Measurements from ENCODE around the gene PPM1D.
"Not testable (repeated sequence)": the region's sequence is repeated elsewhere in the genome, so short reads cannot be mapped to it uniquely, and the experiment has no call there.

PPM1D gene

DNA sequence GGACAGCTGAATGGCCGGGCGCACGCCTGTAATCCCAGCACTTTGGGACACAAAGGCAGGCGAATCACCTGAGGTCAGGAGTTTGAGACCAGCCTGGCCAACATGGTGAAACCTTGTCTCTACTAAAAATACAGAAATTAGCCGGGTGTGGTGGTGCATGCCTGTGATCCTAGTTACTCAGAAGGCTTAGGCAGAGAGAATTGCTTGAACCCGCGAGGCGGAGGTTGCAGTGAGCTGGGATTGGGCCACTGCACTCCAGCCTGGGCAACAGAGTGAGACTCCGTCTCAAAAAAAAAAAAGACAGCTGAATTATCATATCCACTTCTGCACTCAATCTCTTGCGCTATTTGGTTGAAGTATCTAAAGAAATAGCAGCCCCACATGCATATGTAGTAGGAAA is 3.5 kb downstream of the PPM1D start:
- not testable (repeated sequence) for H3K4me3 ChIP-seq (ENCODE audit: low read depth, low read length); H3K27ac ChIP-seq (ENCODE audit: low read depth, low read length); H3K36me3 ChIP-seq (ENCODE audit: insufficient read depth, low read length); H2AFZ ChIP-seq (ENCODE audit: low read length, unreplicated experiment); H3K27me3 ChIP-seq (ENCODE audit: insufficient read depth, low read length)
- peaks cover 72% of the 10 kb centered on the region for H3K79me2 ChIP-seq (ENCODE audit: control insufficient read depth, insufficient read depth, low read length, unreplicated experiment)
- H3K4me1 ChIP-seq (ENCODE audit: control insufficient read depth, insufficient read depth, low read length, unreplicated experiment) = peaks cover 22% of the 10 kb centered on the region

DNA sequence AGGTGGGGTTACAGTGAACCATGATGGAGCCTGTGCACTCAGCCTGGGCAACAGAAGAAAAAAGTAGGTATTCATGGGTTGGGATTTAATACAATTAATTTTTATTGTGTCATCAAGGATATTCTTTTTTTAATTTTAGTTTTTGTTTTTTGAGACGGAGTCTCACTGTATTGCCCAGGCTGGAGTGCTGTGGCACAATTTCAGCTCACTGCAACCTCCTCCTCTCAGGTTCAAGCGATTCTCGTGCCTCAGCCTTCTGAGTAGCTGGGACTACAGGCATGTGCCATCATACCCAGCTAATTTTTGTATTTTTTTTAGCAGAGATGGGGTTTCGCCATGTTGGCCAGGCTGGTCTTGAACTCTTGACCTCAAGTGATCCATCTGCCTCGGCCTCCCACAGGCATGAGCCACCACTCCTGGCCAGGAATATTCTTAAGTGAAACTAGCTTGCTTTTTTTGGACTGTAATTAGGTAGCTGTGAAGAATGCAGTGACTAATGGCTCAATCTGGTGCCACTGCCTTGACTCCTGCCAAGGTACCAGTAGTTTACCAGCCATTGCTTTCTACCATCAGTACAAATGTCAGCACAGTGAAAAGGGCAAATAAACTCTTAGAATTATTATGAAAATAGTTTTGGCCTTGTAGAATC is 4.8 kb downstream of the PPM1D start:
- H3K4me3 ChIP-seq (ENCODE audit: low read depth, low read length) = no peak overlapping the region
- no peaks in the 10 kb centered on the region for H3K27me3 ChIP-seq (ENCODE audit: insufficient read depth, low read length)
- peaks cover 20% of the 10 kb centered on the region for H3K4me1 ChIP-seq (ENCODE audit: control insufficient read depth, insufficient read depth, low read length, unreplicated experiment)
- H3K27ac ChIP-seq (ENCODE audit: low read depth, low read length) = no peak overlapping the region
- H2AFZ ChIP-seq (ENCODE audit: low read length, unreplicated experiment) = no peak overlapping the region
- H3K36me3 ChIP-seq (ENCODE audit: insufficient read depth, low read length) = no peaks in the 10 kb centered on the region
- H3K79me2 ChIP-seq (ENCODE audit: control insufficient read depth, insufficient read depth, low read length, unreplicated experiment) = peaks cover 82% of the 10 kb centered on the region

DNA sequence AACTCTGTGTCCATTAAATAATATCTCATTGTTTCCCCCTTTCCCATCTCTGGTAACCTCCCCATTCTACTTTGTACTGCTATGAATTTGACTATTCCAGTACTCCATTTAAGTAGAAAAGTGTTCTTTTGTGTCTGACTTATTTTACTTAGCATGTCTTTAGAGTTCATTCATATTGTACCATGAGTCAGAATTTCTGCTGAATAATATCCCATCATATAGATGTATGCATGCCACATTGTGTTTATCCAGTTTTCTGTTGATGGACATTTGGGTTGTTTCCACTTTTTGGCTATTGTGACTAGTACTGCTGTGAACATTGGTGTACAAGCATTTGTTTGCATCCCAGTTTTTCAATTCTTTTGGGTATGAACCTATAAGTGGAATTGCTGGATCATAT is 6.0 kb downstream of the PPM1D start:
- Histone ChIP-seq H2AFZ (ENCODE audit: low read length, unreplicated experiment) (no peak overlapping the region), H3K4me3 (ENCODE audit: low read depth, low read length) (no peak overlapping the region), H3K27me3 (ENCODE audit: insufficient read depth, low read length) (no peaks in the 10 kb centered on the region), H3K36me3 (ENCODE audit: insufficient read depth, low read length) (no peaks in the 10 kb centered on the region), H3K79me2 (ENCODE audit: control insufficient read depth, insufficient read depth, low read length, unreplicated experiment) (peaks cover 85% of the 10 kb centered on the region), H3K27ac (ENCODE audit: low read depth, low read length) (no peak overlapping the region), H3K4me1 (ENCODE audit: control insufficient read depth, insufficient read depth, low read length, unreplicated experiment) (peaks cover 20% of the 10 kb centered on the region)

DNA sequence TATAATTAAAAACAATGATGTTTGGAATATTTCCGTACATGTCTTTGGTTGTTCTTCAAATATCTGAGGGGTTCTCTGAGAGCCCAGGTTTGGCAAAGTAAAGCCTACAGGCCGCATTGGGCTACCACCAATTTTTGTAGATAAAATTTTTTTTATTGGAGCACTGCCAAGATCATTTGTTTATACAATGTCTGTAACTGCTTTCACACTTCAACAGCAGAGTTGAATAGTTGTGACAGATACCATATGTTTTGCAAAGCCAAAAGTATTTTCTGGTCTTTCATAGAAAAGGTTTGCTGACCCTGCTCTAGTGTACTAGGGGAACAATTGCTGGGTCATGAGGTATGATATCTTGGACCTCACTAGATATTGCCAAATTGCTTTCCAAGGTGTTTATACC is 10.5 kb downstream of the PPM1D start:
- H3K4me3 ChIP-seq (ENCODE audit: low read depth, low read length) = no peak overlapping the region
- H3K27ac ChIP-seq (ENCODE audit: low read depth, low read length) = no peak overlapping the region
- H3K79me2 ChIP-seq (ENCODE audit: control insufficient read depth, insufficient read depth, low read length, unreplicated experiment) = peaks cover 67% of the 10 kb centered on the region
- H3K27me3 ChIP-seq (ENCODE audit: insufficient read depth, low read length) = no peaks in the 10 kb centered on the region
- H3K4me1 ChIP-seq (ENCODE audit: control insufficient read depth, insufficient read depth, low read length, unreplicated experiment) = peaks cover 1% of the 10 kb centered on the region
- H2AFZ ChIP-seq (ENCODE audit: low read length, unreplicated experiment) = no peak overlapping the region
- H3K36me3 ChIP-seq (ENCODE audit: insufficient read depth, low read length) = no peaks in the 10 kb centered on the region

DNA sequence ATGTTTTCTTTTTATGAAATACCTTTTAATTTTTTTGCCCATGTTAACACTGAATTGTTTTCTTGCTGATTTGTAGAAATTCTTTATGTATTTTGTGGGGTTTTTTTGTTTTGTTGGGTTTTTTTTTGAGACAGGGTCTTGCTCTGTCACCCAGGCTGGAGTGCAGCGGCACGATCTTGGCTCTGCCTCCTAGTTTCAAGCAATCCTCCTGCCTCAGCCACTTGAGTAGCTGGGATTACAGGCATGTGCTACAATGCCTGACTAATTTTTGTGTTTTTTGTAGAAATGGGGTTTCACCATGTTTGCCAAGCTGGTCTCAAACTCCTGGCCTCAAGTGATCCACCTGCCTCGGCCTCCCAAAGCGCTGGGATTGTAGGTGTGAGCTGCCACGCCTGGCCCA is 11.3 kb downstream of the PPM1D start:
- H2AFZ ChIP-seq (ENCODE audit: low read length, unreplicated experiment); H3K4me3 ChIP-seq (ENCODE audit: low read depth, low read length); H3K27ac ChIP-seq (ENCODE audit: low read depth, low read length); H3K36me3 ChIP-seq (ENCODE audit: insufficient read depth, low read length); H3K27me3 ChIP-seq (ENCODE audit: insufficient read depth, low read length); H3K4me1 ChIP-seq (ENCODE audit: control insufficient read depth, insufficient read depth, low read length, unreplicated experiment): not testable (repeated sequence)
- peaks cover 59% of the 10 kb centered on the region for H3K79me2 ChIP-seq (ENCODE audit: control insufficient read depth, insufficient read depth, low read length, unreplicated experiment)

DNA sequence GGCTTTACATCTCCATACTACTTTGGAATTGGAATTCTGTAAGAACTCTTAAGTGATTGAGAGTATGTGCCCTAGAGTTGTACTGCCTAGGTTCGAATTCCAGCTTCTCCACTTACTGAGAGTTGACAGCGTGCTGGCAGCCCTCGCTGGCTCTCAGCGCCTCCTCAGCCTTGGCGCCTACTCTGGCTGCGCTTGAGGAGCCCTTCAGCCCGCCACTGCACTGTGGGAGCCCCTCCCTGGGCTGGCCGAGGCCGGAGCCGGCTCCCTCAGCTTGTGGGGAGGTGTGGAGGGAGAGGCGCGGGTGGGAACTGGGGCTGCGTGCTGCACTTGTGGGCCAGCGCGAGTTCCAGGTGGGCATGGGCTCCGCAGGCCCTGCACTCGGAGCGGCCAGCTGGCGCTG is 13.3 kb downstream of the PPM1D start:
- H3K79me2 ChIP-seq (ENCODE audit: control insufficient read depth, insufficient read depth, low read length, unreplicated experiment) = peaks cover 50% of the 10 kb centered on the region
- H3K4me1 ChIP-seq (ENCODE audit: control insufficient read depth, insufficient read depth, low read length, unreplicated experiment) = no peaks in the 10 kb centered on the region
- no peak overlapping the region for H3K27ac ChIP-seq (ENCODE audit: low read depth, low read length)
- H2AFZ ChIP-seq (ENCODE audit: low read length, unreplicated experiment) = no peak overlapping the region
- no peaks in the 10 kb centered on the region for H3K36me3 ChIP-seq (ENCODE audit: insufficient read depth, low read length)
- no peaks in the 10 kb centered on the region for H3K27me3 ChIP-seq (ENCODE audit: insufficient read depth, low read length)
- H3K4me3 ChIP-seq (ENCODE audit: low read depth, low read length) = no peak overlapping the region

DNA sequence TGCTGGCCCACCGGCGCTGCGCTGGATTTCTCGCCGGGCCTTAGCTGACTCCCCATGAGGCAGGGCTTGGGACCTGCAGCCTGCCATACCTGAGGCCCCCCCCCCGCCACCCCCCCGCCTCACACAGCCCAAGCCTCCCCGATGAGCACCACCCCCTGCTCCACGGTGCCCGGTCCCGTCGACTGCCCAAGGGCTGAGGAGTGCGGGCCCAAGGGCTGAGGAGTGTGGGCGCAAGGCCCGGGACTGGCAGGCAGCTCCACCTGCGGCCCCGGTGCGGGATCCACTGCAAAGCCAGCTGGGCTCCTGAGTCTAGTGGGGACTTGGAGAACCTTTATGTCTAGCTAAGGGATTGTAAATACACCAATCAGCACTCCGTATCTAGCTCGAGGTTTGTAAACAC is 13.8 kb downstream of the PPM1D start:
- not testable (repeated sequence) for H3K27me3 ChIP-seq (ENCODE audit: insufficient read depth, low read length); H3K27ac ChIP-seq (ENCODE audit: low read depth, low read length); H3K36me3 ChIP-seq (ENCODE audit: insufficient read depth, low read length); H3K4me3 ChIP-seq (ENCODE audit: low read depth, low read length); H2AFZ ChIP-seq (ENCODE audit: low read length, unreplicated experiment); H3K4me1 ChIP-seq (ENCODE audit: control insufficient read depth, insufficient read depth, low read length, unreplicated experiment)
- H3K79me2 ChIP-seq (ENCODE audit: control insufficient read depth, insufficient read depth, low read length, unreplicated experiment) = peaks cover 54% of the 10 kb centered on the region

DNA sequence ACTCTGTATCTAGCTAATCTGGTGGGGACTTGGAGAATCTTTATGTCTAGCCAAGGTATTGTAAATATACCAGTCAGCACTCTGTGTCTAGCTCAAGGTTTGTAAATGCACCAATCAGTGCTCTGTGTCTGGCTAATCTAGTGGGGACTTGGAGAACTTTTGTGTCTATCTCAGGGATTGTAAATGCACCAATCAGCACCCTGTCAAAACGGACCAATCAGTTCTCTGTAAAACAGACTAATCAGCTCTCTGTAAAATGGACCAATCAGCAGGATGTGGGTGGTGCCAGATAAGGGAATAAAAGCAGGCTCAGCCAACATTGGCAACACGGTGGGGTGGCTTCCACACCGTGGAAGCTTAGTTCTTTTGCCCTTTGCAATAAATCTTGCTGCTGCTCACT is 14.3 kb downstream of the PPM1D start:
- H3K79me2 ChIP-seq (ENCODE audit: control insufficient read depth, insufficient read depth, low read length, unreplicated experiment) = peaks cover 53% of the 10 kb centered on the region
- H3K27me3 ChIP-seq (ENCODE audit: insufficient read depth, low read length) = not testable (repeated sequence)

DNA sequence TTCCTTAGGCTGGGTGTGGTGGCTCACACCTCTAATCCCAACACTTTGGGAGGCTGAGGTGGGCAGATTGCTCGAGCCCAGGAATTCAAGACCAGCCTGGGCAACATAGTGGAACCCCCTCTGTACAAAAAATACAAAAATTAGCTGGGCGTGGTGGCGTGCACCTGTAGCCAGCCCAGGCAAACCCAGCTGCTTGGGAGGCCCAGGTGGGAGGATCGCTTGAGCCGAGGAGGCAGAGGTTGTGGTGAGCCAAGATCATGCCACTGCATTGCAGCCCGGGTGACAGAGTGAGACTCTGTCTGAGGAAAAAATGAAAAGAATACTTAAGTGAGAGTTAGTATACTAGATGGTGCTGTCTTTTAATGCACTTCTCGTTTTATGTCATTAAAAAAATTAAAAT is 15.1 kb downstream of the PPM1D start:
- peaks cover 48% of the 10 kb centered on the region for H3K79me2 ChIP-seq (ENCODE audit: control insufficient read depth, insufficient read depth, low read length, unreplicated experiment)
- H3K27me3 ChIP-seq (ENCODE audit: insufficient read depth, low read length) = no peaks in the 10 kb centered on the region
- H2AFZ ChIP-seq (ENCODE audit: low read length, unreplicated experiment) = no peak overlapping the region
- no peak overlapping the region for H3K4me3 ChIP-seq (ENCODE audit: low read depth, low read length)
- no peak overlapping the region for H3K27ac ChIP-seq (ENCODE audit: low read depth, low read length)
- no peaks in the 10 kb centered on the region for H3K36me3 ChIP-seq (ENCODE audit: insufficient read depth, low read length)
- H3K4me1 ChIP-seq (ENCODE audit: control insufficient read depth, insufficient read depth, low read length, unreplicated experiment) = peaks cover 4% of the 10 kb centered on the region

More for the DNA sequence above, 14.3 kb downstream of the PPM1D start:
- not testable (repeated sequence) for H3K4me1 ChIP-seq (ENCODE audit: control insufficient read depth, insufficient read depth, low read length, unreplicated experiment); H3K27ac ChIP-seq (ENCODE audit: low read depth, low read length); H3K4me3 ChIP-seq (ENCODE audit: low read depth, low read length); H3K36me3 ChIP-seq (ENCODE audit: insufficient read depth, low read length); H2AFZ ChIP-seq (ENCODE audit: low read length, unreplicated experiment)

DNA sequence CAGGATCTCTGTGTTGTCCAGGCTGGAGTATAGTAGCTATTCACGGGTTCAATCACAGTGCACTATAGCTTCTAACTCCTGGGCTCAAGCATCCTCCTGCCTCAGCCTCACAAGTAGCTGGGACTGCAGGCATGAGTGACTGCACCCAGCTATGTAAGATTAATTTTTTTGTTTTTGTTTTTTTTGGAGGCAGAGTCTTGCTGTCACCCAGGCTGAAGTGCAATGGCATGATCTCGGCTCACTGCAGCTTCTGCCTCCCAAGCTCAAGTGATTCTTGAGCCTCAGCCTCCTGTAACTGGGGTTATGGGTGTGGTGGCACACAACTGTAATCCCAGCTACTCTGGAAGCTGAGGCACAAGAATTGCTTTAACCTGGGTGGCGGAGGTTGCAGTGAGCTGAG is 15.8 kb downstream of the PPM1D start:
- no peak overlapping the region for H2AFZ ChIP-seq (ENCODE audit: low read length, unreplicated experiment)
- no peak overlapping the region for H3K4me3 ChIP-seq (ENCODE audit: low read depth, low read length)
- H3K27ac ChIP-seq (ENCODE audit: low read depth, low read length) = no peak overlapping the region
- H3K4me1 ChIP-seq (ENCODE audit: control insufficient read depth, insufficient read depth, low read length, unreplicated experiment) = peaks cover 4% of the 10 kb centered on the region
- peaks cover 48% of the 10 kb centered on the region for H3K79me2 ChIP-seq (ENCODE audit: control insufficient read depth, insufficient read depth, low read length, unreplicated experiment)
- no peaks in the 10 kb centered on the region for H3K36me3 ChIP-seq (ENCODE audit: insufficient read depth, low read length)
- no peaks in the 10 kb centered on the region for H3K27me3 ChIP-seq (ENCODE audit: insufficient read depth, low read length)

DNA sequence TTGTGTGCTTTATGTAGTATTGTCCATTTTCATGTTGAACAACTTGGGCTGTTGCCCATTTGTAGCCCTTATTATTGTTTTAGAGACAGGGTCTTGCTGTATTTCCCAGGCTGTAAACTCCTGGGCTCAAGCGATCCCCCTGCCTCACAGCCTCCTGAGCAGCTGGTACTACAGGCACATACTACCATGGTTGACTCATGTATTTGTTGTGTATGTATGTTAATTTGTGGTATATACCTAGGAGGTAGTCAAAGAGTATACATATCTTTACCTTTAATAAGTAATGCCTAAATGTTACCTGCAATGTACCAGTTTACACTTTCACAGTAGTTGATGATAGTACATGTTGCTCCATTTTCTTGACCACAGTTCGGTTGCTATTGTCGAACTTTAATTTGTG is 18.1 kb downstream of the PPM1D start:
- no peak overlapping the region for H3K27ac ChIP-seq (ENCODE audit: low read depth, low read length)
- no peaks in the 10 kb centered on the region for H3K27me3 ChIP-seq (ENCODE audit: insufficient read depth, low read length)
- H3K36me3 ChIP-seq (ENCODE audit: insufficient read depth, low read length) = no peaks in the 10 kb centered on the region
- no peak overlapping the region for H2AFZ ChIP-seq (ENCODE audit: low read length, unreplicated experiment)
- H3K4me1 ChIP-seq (ENCODE audit: control insufficient read depth, insufficient read depth, low read length, unreplicated experiment) = peaks cover 4% of the 10 kb centered on the region
- H3K4me3 ChIP-seq (ENCODE audit: low read depth, low read length) = no peak overlapping the region
- peaks cover 37% of the 10 kb centered on the region for H3K79me2 ChIP-seq (ENCODE audit: control insufficient read depth, insufficient read depth, low read length, unreplicated experiment)

Measured in ACC112 (cell line).